Medulla oblongata (tissue), 1 donor: Measurements from ENCODE around the gene STXBP1.

Experiments
- DNase-seq: peaks from one replicate; pipeline ENCODE4 v3.0.0-alpha.2; 2015; ENCODE audit errors: extremely low spot score

The STXBP1 gene

DNA sequence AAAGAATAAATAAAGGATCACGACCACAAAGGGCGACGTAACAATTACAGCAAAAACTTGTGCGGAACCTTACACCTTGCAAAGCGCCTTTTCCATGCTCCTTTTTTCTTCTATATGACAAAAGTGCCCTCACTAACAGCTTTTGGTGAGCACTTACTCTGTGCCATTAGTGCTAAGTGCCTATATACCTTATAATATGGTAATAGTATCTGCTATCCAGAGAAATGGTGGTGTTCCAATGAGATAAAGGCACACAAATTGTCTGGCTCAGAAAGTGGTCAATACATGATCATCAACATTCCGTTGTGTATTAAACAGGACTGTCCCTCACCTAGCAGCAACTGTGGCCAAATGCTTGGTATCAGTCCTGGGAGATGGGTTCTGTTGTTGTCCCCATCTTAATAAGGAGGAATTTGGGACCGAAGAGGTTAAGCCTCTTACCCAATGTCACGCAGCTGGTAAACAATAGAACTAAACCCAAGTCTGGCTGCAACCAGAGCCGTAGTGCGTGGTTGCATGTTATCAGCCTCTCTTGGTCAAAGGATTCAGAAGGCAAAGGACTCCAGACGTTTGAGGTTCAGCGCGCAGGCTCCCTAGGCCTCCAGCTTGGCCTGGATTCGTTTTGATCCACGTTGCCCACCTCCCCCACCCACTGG lies 123.6 kb downstream of the STXBP1 start:
- DNase-seq = no peak

- no peak for DNase-seq
Observed at GRCh38 chr9:127738666-127739065, 126.6 kb downstream of the STXBP1 start.

- DNase-seq = no peak
Observed at GRCh38 chr9:127739614-127740330, 127.7 kb downstream of the STXBP1 start.

DNA sequence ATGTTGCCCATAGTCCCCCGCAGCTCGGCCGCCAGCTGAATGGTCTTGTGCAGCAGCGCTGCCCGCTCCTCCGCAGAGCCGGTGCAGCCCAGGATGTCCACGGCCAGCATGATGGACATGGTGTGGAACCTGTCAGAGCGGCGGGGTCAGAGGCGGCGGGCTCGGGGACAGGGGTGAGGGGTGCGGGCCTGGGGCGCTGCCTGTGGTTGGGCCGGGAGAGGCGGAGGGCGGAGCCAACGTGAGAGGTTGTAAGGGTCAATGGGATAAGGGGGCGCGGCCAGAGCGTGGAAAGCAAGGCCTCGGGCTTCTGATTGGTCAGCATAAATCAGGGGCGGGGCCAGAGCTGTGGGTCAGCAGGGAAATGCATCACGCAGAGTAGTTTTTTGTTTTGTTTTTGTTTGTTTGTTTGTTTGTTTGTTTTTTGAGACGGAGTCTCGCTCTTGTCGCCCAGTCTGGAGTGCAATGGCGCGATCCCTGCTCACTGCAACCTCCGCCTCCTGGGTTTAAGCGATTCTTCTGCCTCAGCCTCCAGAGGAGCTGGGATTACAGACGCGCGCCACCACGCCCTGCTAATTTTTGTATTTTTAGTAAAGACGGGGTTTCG lies 129.9 kb downstream of the STXBP1 start:
- DNase-seq = peak; percentile 88
